ENCODE data around the gene STK16. TPM values are rescaled to one million over a fixed set of nuclear protein-coding genes. Genes with fewer than 3 reads are reported as not detected.

Gene STK16
- total and polyA plus RNA-seq, 12 donors = 19.2 to 55.8 (median 26.8) TPM

MicroRNAs within 50 kb of the gene (microRNA counts, 767-probe panel; counts per million panel counts)
- microRNA hsa-miR-153 = 0 counts per million in 2 donors

Small RNAs within 50 kb of the gene (microRNA-seq; reads per million reads assigned to microRNA genes)
- 0 reads per million in 3 donors for gene MIR153-1

Small RNAs within 50 kb of the gene (small RNA-seq; reads per million reads assigned to genes)
- gene MIR153-1 = 0.12 to 0.67 reads per million in 2 donors

Other genes starting within 250 kb of the STK16 start
- gene CFAP65, start 204.0 kb upstream of the STK16 start, total RNA-seq = under 1 TPM in 2 of 9 donors, not detected in 7; 0.04 to 0.06 TPM
- under 1 TPM; 0.05 to 0.16 (median 0.10) TPM for gene CFAP65, start 204.0 kb upstream of the STK16 start, polyA plus RNA-seq
- gene IHH, start 184.6 kb upstream of the STK16 start, total RNA-seq = under 1 TPM in 1 of 9 donors, not detected in 8; 0.11 TPM
- under 1 TPM in 1 of 3 donors, not detected in 2; 0.17 TPM for gene IHH, start 184.6 kb upstream of the STK16 start, polyA plus RNA-seq
- gene NHEJ1, start 84.7 kb upstream of the STK16 start, total RNA-seq = 10 to 100 TPM; 11.9 to 22.9 (median 17.8) TPM
- 10 to 100 TPM in 1 of 3 donors, 1 to 10 TPM in 2; 5.7 to 26.0 (median 7.1) TPM for gene NHEJ1, start 84.7 kb upstream of the STK16 start, polyA plus RNA-seq
- gene SLC23A3, start 75.5 kb upstream of the STK16 start, total RNA-seq = 1 to 10 TPM in 2 of 9 donors, under 1 TPM in 5, not detected in 2; 0.14 to 2.9 (median 0.83) TPM
- 1 to 10 TPM in 1 of 3 donors, under 1 TPM in 2; 0.11 to 4.3 (median 0.84) TPM for gene SLC23A3, start 75.5 kb upstream of the STK16 start, polyA plus RNA-seq
- gene CNPPD1, start 68.6 kb upstream of the STK16 start, total RNA-seq = 100 to 1,000 TPM in 6 of 9 donors, 10 to 100 TPM in 3; 32.6 to 137 (median 110) TPM
- gene CNPPD1, start 68.6 kb upstream of the STK16 start, polyA plus RNA-seq = 10 to 100 TPM; 46.9 to 62.7 (median 61.0) TPM
- gene RETREG2, start 67.2 kb upstream of the STK16 start, total RNA-seq = 100 to 1,000 TPM in 5 of 9 donors, 10 to 100 TPM in 4; 63.3 to 159 (median 114) TPM
- gene RETREG2, start 67.2 kb upstream of the STK16 start, polyA plus RNA-seq = 10 to 100 TPM; 30.1 to 63.3 (median 47.6) TPM
- gene ZFAND2B, start 38.7 kb upstream of the STK16 start, total RNA-seq = 100 to 1,000 TPM in 1 of 9 donors, 10 to 100 TPM in 8; 28.7 to 156 (median 34.5) TPM
- 10 to 100 TPM; 24.7 to 85.5 (median 48.3) TPM for gene ZFAND2B, start 38.7 kb upstream of the STK16 start, polyA plus RNA-seq
- gene ABCB6, start 26.5 kb upstream of the STK16 start, total RNA-seq = 10 to 100 TPM; 10.1 to 85.1 (median 26.8) TPM
- 10 to 100 TPM; 22.4 to 73.3 (median 71.2) TPM for gene ABCB6, start 26.5 kb upstream of the STK16 start, polyA plus RNA-seq
- gene ATG9A, start 15.8 kb upstream of the STK16 start, total RNA-seq = 10 to 100 TPM; 27.3 to 73.1 (median 57.8) TPM
- gene ATG9A, start 15.8 kb upstream of the STK16 start, polyA plus RNA-seq = 10 to 100 TPM; 13.0 to 37.6 (median 26.5) TPM
- 10 to 100 TPM; 11.5 to 60.1 (median 36.8) TPM for gene ANKZF1, start 15.7 kb upstream of the STK16 start, total RNA-seq
- 10 to 100 TPM; 15.0 to 93.1 (median 50.4) TPM for gene ANKZF1, start 15.7 kb upstream of the STK16 start, polyA plus RNA-seq
- gene GLB1L, start within 50 bp of the STK16 start, total RNA-seq = 10 to 100 TPM in 7 of 9 donors, 1 to 10 TPM in 2; 6.3 to 25.0 (median 14.2) TPM
- gene GLB1L, start within 50 bp of the STK16 start, polyA plus RNA-seq = 10 to 100 TPM; 12.6 to 18.1 (median 14.9) TPM
- under 1 TPM in 1 of 9 donors, not detected in 8; 0.14 TPM for gene TUBA4B, start 7.8 kb downstream of the STK16 start, total RNA-seq
- under 1 TPM in 1 of 3 donors, not detected in 2; 0.07 TPM for gene TUBA4B, start 7.8 kb downstream of the STK16 start, polyA plus RNA-seq
- gene TUBA4A, start 8.4 kb downstream of the STK16 start, total RNA-seq = 100 to 1,000 TPM in 1 of 9 donors, 10 to 100 TPM in 8; 16.6 to 207 (median 26.4) TPM
- gene TUBA4A, start 8.4 kb downstream of the STK16 start, polyA plus RNA-seq = 100 to 1,000 TPM in 1 of 3 donors, 10 to 100 TPM in 2; 13.4 to 741 (median 39.6) TPM
- 100 to 1,000 TPM in 8 of 9 donors, 10 to 100 TPM in 1; 80.6 to 180 (median 134) TPM for gene DNAJB2, start 33.9 kb downstream of the STK16 start, total RNA-seq
- gene DNAJB2, start 33.9 kb downstream of the STK16 start, polyA plus RNA-seq = 100 to 1,000 TPM; 126 to 201 (median 145) TPM
- gene PTPRN, start 63.9 kb downstream of the STK16 start, total RNA-seq = 100 to 1,000 TPM in 1 of 9 donors, 10 to 100 TPM in 2, 1 to 10 TPM in 4, under 1 TPM in 1, not detected in 1; 0.39 to 106 (median 8.9) TPM
- gene PTPRN, start 63.9 kb downstream of the STK16 start, polyA plus RNA-seq = 10 to 100 TPM in 2 of 3 donors, 1 to 10 TPM in 1; 8.5 to 45.3 (median 26.7) TPM
- not detected for gene RESP18, start 87.3 kb downstream of the STK16 start, total RNA-seq
- gene RESP18, start 87.3 kb downstream of the STK16 start, polyA plus RNA-seq = not detected
- gene DNPEP, start 142.4 kb downstream of the STK16 start, total RNA-seq = 10 to 100 TPM; 33.5 to 59.2 (median 50.6) TPM
- 100 to 1,000 TPM in 1 of 3 donors, 10 to 100 TPM in 2; 30.0 to 107 (median 93.9) TPM for gene DNPEP, start 142.4 kb downstream of the STK16 start, polyA plus RNA-seq
- gene DES, start 172.9 kb downstream of the STK16 start, total RNA-seq = 10 to 100 TPM in 3 of 9 donors, 1 to 10 TPM in 5, under 1 TPM in 1; 0.94 to 46.5 (median 7.9) TPM
- 100 to 1,000 TPM in 1 of 3 donors, 10 to 100 TPM in 2; 58.4 to 283 (median 60.1) TPM for gene DES, start 172.9 kb downstream of the STK16 start, polyA plus RNA-seq
- gene SPEG, start 189.4 kb downstream of the STK16 start, total RNA-seq = 10 to 100 TPM in 1 of 9 donors, 1 to 10 TPM in 6, under 1 TPM in 2; 0.66 to 14.8 (median 4.1) TPM
- 100 to 1,000 TPM in 1 of 3 donors, 10 to 100 TPM in 1, 1 to 10 TPM in 1; 4.3 to 178 (median 40.1) TPM for gene SPEG, start 189.4 kb downstream of the STK16 start, polyA plus RNA-seq